A673 (cell line): ENCODE data around the gene CATSPERD.

ENCODE experiments used
- CTCF ChIP-seq: fragments of 300-800, 200-600 bp; sonication (generic); conservative IDR thresholded peaks from 2 replicates; pipeline ENCODE4 v1.5.1; 2017; ENCODE audit warnings: low read depth, mild to moderate bottlenecking, antibody characterized with exemption, low read length, moderate library complexity, mixed read lengths
- EZH2 ChIP-seq: fragments of 200-600 bp; sonication (generic); IDR thresholded peaks from 2 replicates; pipeline ENCODE4 v1.6.1; 2017; ENCODE audit warnings: borderline replicate concordance, low read depth, mild to moderate bottlenecking, mixed read lengths, antibody characterized with exemption, low read length; ENCODE audit not compliant: poor library complexity, severe bottlenecking

GRCh38 chr19:5795382-5795919 lies 75.0 kb downstream of the CATSPERD start:
- TF ChIP-seq CTCF (no peak), EZH2 (no peak)
